GM21381 (cell line): Measurements from ENCODE around the gene ANXA11.

ENCODE experiments used
- ATAC-seq: cut with Tn5 transposase; IDR thresholded peaks from one replicate; pipeline ENCODE4 v1.9.1; 2021; ENCODE audit warnings: mild to moderate bottlenecking, moderate library complexity; ENCODE audit not compliant: unreplicated experiment

Gene ANXA11

DNA sequence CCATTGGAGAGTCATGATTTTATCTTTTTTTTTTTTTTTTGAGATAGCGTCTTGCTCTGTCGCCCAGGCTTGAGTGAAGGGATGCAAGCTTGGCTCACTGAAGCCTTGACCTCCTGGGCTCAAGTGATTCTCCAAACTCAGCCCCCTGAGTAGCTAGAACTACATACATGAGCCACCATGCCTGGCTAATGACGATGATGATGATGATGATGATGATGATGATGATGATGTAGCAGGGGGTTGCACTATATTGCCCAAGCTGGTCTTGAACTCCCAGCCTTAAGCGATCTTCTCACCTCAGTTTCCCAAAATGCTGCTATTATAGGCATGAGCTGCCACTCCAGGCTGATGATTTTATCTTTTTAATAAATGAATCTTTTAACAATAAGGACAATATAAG, 86.7 kb downstream of the ANXA11 start:
- ATAC-seq, result no peak

DNA sequence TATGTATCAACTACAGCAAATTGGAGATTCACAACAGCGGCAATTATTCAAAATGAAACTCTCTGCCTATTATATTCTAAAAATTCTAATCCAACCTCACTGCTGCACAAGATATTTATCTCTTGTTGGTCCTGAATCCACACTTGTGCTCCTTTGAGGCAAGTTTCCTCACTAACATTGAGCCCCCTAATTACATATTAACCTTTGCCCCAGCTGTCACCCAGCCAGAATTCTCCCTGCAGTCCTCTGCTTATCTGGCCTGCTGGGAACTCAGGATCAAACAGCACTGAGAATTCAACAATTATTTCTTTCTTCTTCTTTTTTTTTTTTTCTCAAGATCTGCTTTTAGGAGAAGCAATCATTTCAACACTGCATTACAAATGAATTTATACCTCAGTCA, 94.4 kb downstream of the ANXA11 start:
- no peak for ATAC-seq

- ATAC-seq, result no peak
Measured at GRCh38 chr10:80108576-80109239, 96.6 kb downstream of the ANXA11 start.

GRCh38 chr10:80104066-80104926, 101.0 kb downstream of the ANXA11 start:
- peak; percentile 72 for ATAC-seq
